ENCODE data around the gene FLVCR2.
"Not testable (repeated sequence)": the region's sequence is repeated elsewhere in the genome, so short reads cannot be mapped to it uniquely, and the experiment has no call there.

Gene FLVCR2

DNA sequence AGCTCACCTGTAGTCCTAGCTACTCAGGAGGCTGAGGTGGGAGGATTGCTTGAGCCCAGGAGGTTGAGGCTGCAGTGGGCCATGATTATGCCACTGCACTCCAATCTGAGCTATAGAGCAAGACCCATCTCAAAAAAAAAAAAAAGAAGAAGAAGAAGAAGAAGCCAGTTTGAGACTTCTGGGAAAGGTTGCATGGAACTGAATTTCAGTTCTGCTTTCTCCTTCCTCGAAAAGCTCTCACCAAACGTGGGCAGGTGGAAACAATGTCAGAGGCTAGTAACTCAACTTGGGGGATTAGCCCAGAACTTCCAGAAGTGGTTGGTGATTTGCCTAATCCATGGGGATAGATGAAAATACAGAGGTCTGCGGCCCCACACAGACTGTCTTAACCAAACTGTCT is 18.7 kb downstream of the FLVCR2 start:
- DNase-seq = no peak

DNA sequence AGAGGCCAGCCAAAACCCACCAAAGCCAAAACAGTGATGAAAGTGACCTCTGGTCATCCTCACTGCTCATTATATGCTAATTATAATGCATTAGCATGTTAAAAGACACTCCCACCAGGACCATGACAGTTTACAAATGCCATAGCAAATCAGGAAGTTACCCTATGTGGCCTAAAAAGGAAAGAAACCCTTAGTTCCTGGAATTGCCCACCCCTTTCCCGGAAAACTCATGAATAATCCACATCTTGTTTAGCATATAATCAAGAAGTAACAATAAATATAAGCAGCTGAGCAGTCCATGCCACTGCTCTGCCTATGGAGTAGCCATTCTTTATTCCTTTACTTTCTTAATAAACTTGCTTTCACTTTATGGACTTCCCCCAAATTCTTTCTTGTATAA is 21.7 kb downstream of the FLVCR2 start:
- not testable (repeated sequence) for DNase-seq

DNA sequence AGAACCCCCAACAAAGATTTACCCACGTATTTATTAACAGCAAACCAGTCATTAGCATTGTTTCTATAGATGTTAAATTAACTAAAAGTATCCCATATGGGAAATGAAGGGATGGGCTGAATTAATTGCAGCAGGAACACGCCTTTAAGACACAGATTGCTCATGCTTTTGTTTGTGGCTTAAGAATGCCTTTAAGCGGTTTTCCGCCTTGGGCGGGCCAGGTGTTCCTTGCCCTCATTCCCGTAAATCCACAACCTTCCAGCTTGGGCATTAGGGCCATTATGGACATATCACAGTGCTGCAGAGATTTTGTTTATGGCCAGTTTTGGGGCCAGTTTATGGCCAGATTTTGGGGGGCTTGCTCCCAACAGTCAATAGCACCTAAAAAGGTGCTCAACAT is 22.6 kb downstream of the FLVCR2 start:
- DNase-seq = not testable (repeated sequence)

DNA sequence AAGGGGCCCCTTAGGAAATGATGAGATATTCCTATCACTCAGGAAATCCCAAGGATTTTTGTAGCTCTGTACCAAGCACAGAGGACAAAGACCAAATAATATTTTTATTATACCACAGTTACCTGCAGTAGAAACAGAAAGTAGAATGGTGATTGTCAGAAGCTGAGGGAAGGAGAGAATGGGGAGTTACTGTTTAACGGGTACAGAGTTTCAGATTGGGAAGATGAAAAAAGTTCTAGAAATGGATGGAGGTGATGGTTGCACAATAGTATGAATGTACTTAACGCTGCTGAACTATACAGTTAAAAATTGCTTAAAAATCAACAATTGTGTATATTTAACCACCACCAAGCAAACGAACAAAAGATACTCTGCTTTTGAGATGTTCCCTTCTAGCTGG is 24.1 kb downstream of the FLVCR2 start:
- DNase-seq = no peak

- no peak for DNase-seq
These were observed 26.8 kb downstream of the FLVCR2 start for GRCh38 chr14:75604979-75605851.

DNA sequence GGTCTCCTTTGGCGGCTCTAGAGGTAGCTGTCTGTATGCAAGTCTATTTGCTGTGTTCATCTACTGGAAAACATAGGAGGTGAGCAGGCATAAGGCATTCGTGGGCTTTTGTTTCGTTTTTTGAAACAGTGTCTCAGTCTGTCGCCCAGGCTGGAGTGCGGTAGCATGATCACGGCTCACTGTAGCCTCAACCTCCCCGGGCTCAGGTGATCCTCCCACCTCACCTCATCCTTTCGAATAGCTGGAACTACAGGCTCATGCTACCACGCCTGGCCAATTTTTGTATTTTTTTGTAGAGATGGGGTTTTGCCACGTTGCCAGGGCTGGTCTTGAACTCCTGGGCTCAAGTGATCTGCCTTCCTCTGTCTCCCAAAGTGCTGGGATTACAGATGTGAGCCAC is 27.5 kb downstream of the FLVCR2 start:
- DNase-seq = no peak

- DNase-seq = no peak
These were observed 28.6 kb downstream of the FLVCR2 start for GRCh38 chr14:75607044-75607443.

DNA sequence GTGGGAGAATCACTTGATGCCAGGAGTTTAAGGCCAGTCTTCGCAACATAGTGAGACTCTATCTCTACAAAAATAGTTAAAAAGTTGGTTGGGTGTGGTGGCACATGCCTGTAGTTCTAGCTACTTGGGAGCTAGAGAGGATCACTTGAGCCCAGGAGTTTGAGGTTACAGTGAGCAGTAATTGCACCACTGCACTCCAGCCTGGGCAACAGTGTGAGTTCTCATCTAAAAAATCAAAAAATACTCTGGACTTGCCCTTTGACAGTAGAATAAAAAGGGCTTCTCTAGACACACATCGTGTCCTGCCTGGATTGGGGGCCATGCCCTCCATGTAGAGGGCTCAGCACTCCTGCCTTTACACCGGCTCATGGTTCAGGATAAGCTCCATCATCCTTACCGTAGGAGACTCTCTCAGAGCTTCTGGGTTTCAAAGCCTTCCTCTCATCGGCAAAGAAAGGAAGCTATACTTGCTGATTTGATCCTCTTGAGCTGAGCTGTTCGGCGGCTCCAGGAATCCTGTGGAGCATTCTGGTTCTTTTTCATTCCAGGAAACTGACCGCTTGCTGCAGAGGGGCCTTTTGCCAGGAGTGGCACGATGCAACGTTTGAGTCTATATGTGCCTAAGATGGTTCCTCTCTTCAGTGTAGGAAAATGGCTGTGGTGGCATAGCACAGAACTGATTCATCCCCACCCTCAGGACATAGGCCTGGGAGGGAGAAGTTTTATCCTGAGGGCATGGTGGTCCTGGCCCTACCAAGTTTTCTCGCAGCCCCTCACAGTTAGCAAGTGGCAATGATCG is 29.6 kb downstream of the FLVCR2 start:
- no peak for DNase-seq

DNA sequence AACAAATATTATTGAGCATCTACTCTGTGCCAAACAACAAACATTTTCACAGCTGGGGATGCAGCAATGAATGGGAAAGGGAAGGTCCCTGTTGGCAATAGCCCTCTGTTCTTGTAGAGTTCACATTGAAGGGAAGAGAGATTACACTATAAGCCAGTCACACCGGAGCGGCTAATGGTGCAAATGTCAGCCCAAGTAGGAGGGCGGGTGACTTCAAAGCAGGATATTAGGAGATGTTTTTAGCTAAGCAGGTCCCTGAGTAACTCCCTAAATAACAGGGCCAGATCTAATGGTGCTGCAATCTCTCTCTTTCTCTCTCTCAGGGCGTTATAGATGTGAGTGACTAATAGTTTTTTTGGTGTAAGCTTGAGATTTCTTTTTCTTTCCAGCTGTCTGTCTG is 30.7 kb downstream of the FLVCR2 start:
- no peak for DNase-seq

- DNase-seq = no peak
These were observed 31.4 kb downstream of the FLVCR2 start for GRCh38 chr14:75609606-75610475.

DNA sequence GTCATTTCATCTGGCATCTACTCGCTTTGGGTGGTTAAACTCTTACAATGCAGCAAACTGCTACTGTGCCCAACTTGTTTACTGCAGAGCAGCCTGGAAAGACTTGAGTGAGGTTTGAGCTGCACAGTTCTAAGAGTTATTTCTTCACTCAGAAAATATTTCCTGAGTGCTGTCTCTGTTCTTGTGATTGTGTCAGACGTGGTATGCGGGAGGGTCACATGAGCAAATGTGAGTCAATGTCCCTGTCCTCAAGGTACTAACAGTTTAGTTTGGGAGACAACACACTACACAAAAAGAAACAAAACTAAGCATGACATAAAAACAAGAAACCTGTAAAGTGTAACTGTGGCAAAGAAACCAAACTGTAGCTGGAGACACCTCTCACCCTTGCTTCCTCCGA is 32.4 kb downstream of the FLVCR2 start:
- DNase-seq = no peak

GRCh38 chr14:75612157-75612556 is 33.7 kb downstream of the FLVCR2 start:
- no peak for DNase-seq

DNA sequence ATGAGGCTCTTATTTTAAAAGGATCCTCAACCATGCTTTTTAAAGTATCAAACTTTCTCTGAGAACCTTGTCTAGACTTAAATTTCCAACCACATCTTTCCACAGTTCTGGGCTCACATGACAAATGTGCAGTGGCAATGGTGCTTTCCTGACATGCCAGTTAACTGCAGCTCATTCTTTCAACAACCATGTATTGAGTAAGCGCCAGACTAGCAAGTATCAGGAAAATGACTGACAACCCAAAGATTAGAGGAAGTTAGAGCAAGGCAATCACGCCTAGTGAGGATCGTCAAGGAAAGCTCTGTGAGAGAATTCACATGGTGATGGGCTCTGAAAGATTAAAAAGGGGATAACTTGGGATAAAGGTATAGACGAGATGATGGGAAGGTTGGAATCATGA is 35.8 kb downstream of the FLVCR2 start:
- DNase-seq = no peak

DNA sequence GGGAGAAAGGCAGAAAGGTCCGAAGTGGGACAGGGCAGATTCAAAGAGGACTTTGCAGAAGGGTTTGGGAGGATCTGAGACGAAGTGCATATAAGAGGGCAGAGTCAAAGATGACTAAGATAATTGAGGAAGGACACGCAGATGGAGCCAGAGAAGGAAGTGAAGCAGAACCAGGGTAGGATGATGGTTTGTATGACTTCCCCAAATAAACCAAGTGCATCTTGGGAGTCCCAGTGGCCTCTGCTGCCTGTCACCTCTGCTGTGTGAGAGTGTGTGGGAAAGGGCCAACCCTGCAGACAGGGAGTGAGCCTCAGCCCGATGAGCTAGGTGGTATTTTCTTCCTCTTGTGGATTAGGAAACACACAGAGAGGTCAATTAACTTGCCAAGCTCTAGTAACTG is 36.8 kb downstream of the FLVCR2 start:
- DNase-seq = no peak

- no peak for DNase-seq
These were observed 41.1 kb downstream of the FLVCR2 start for GRCh38 chr14:75619548-75619947.

DNA sequence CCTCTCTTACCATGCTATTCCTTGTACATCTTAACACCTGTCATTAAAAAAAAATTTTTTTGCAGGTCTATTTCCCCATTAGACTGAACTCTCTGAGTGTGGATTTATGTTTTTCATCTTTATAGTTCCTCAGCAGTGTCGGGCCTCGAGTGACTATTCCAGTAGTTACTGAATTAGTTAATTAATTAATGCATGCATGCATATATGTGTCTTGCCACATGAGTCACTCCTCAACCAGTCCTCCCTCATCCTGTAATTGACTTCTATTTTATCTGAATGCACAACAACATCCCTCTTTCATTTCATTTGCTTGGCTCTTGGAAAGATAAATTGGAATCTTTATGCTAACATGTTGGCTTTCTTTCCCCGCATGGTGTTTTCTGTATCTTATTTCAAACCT is 46.6 kb downstream of the FLVCR2 start:
- DNase-seq = no peak

DNA sequence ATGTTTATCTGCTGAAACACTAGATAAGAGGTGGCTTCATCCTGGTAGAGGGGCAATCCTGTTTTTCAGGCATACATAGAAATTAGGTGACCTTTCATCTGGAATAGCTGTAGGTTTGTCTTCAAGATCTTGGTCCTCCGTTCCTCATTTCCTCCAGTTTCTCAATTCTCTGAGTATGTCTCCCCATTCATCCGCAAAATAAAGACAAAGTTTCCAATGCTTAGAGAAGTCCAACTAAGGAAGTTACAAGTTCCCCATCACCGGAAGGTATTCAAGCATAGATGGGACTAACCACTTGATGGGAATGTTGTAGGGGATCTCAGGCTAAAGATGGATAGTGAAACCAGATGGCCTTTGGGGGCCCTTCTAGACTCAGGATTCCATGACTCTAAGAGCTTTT is 48.0 kb downstream of the FLVCR2 start:
- DNase-seq = no peak

GRCh38 chr14:75626863-75627262 is 48.4 kb downstream of the FLVCR2 start:
- DNase-seq = no peak

DNA sequence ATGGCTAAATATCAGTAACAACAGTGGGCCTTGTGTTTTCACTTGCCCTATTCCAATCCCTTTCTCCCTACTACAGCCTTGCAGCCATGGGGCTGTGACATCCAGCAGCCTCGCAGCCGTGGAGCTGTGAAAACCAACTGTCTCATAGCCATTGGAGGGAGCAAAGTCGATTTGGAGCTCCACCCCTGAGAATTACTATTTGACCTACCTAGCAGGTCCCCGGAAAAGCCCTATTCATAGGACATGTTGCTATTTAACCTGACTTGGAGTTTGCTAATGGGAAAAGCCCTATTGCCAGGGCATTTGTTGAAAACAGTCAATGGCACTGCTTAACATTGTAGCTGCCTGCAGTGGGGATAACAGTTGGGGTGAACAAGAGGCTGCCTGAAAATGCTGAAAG is 49.0 kb downstream of the FLVCR2 start:
- DNase-seq = no peak

- no peak for DNase-seq
These were observed 50.4 kb downstream of the FLVCR2 start for GRCh38 chr14:75628816-75629215.

GRCh38 chr14:75630695-75631452 is 52.5 kb downstream of the FLVCR2 start:
- DNase-seq = no peak

GRCh38 chr14:75631453-75631831 is 53.0 kb downstream of the FLVCR2 start:
- DNase-seq = no peak

GRCh38 chr14:75634848-75635247 is 56.4 kb downstream of the FLVCR2 start:
- DNase-seq = no peak

Data from stimulated activated naive CD4-positive, alpha-beta T cell treated with Interleukin-2 at 50 U/mL for 16 hours (primary cell).